Esophagus squamous epithelium (tissue), 5 donors: ENCODE measurements around the gene PI4KA. TPM values are rescaled to one million over a fixed set of nuclear protein-coding genes. Genes with fewer than 3 reads are reported as not detected.

ENCODE experiments used
- DNase-seq: peaks from one replicate; lab custom pipeline; 2025; lab: John Stamatoyannopoulos, UW
- H3K27ac ChIP-seq, 4 donors: fragments of 200-600 bp; sonication (generic); one replicate each; pipeline ENCODE4 v1.5.1; 2016 to 2019; ENCODE audit warnings: mild to moderate bottlenecking in 1 of 4
- H3K27me3 ChIP-seq, 4 donors: fragments of 200-600 bp; sonication (generic); 1 replicate in 3 of 4; 2 replicates in 1 of 4; pipeline versions ENCODE4 v1.5.1 to v1.6.0; 2017 to 2021; ENCODE audit warnings: antibody characterized with exemption in 1 of 4
- H3K36me3 ChIP-seq, 3 donors: fragments of 200-600 bp; sonication (generic); one replicate each; pipeline ENCODE4 v1.5.1; 2016 to 2019
- H3K4me1 ChIP-seq, 3 donors: fragments of 200-600 bp; sonication (generic); one replicate each; pipeline ENCODE4 v1.5.1; 2017 to 2019
- H3K4me3 ChIP-seq, 4 donors: fragments of 200-600 bp; sonication (generic); 1 replicate in 3 of 4; 2 replicates in 1 of 4; pipeline ENCODE4 v1.5.1; 2016 to 2019; ENCODE audit warnings: mild to moderate bottlenecking in 2 of 4, moderate library complexity in 1 of 4
- H3K9me3 ChIP-seq, 3 donors: fragments of 200-600 bp; sonication (generic); one replicate each; pipeline ENCODE4 v1.5.1; 2016 to 2019
- CTCF ChIP-seq, 6 experiments: fragments of 450-650 bp in 4 of 6; fragments of 200-600 bp in 2 of 6; sonication (generic) in 2 of 6; IDR thresholded peaks; one replicate each; pipeline ENCODE4 v1.5.1; 2016 to 2019; ENCODE audit warnings: antibody characterized with exemption in 6 of 6, mild to moderate bottlenecking in 4 of 6, moderate library complexity in 4 of 6
- POLR2A ChIP-seq, 4 donors: fragments of 450-650 bp; IDR thresholded peaks; one replicate each; pipeline ENCODE4 v1.6.1; 2017; ENCODE audit warnings: antibody characterized with exemption in 4 of 4, mild to moderate bottlenecking in 4 of 4, moderate library complexity in 3 of 4
- WGBS, 2 donors: methylation state at CpG; one replicate each; pipeline ENCODE4 v1.1.5; 2018; 5-methylcytosine and 5-hydroxymethylcytosine counted together
- intact Hi-C: fragments of 100-400 bp; cut with DNase I; formaldehyde crosslinking; loops from one replicate; pipeline ENCODE4 v1.15.0; 2022
- total RNA-seq, 4 donors: library from RNA; depleted of rRNA; stranded (reverse); fragments of >200 nt; gene quantifications; one replicate each; pipeline ENCODE4 v1.1.0, GENCODE V29; 2016
- donor health status: DM: yes; HTN: yes; CAD: no.

Gene PI4KA
- total RNA-seq, 4 donors from 2014 or later: 25.4 to 48.6 (median 33.8) TPM

- DNase-seq: no peak
- H3K27ac ChIP-seq: no peak overlapping the region
- H3K27me3 ChIP-seq: no peaks in the 10 kb centered on the region
- intact Hi-C loops: no loop called here
- WGBS, 2 donors: 90 to 98% methylated on average over 9 of the region's 9 CpGs
- no peaks in the 10 kb centered on the region for H3K9me3 ChIP-seq
- peaks cover 0 to 99% (median 27%) of the 10 kb centered on the region in 3 donors for H3K36me3 ChIP-seq
- H3K4me3 ChIP-seq: no peak overlapping the region
- TF ChIP-seq CTCF (IDR thresholded peaks at IDR 0.05) (no peak), POLR2A (IDR thresholded peaks at IDR 0.05) (no peak)
- H3K4me1 ChIP-seq: no peaks in the 10 kb centered on the region
These were observed 43.0 kb downstream of the PI4KA start for GRCh38 chr22:20815477-20816050.

- intact Hi-C loops: no loop called here
- H3K9me3 ChIP-seq: no peaks in the 10 kb centered on the region
- H3K27me3 ChIP-seq: no peaks in the 10 kb centered on the region
- WGBS, 2 donors: 89 to 94% methylated on average over 5 of the region's 5 CpGs
- DNase-seq: no peak
- TF ChIP-seq POLR2A (IDR thresholded peaks at IDR 0.05) (no peak), CTCF (IDR thresholded peaks at IDR 0.05) (no peak)
- no peak overlapping the region for H3K4me3 ChIP-seq
- H3K36me3 ChIP-seq: peaks cover 0 to 99% (median 28%) of the 10 kb centered on the region in 3 donors
- no peak overlapping the region for H3K27ac ChIP-seq
- H3K4me1 ChIP-seq: no peaks in the 10 kb centered on the region
These were observed 44.3 kb downstream of the PI4KA start for GRCh38 chr22:20814221-20814808.

- peaks cover 0 to 99% (median 17%) of the 10 kb centered on the region in 3 donors for H3K36me3 ChIP-seq
- intact Hi-C loops: no loop called here
- DNase-seq: no peak
These were observed 45.6 kb downstream of the PI4KA start for GRCh38 chr22:20813056-20813455.

GRCh38 chr22:20811971-20812660 lies 46.5 kb downstream of the PI4KA start:
- TF ChIP-seq POLR2A (IDR thresholded peaks at IDR 0.05) (no peak), CTCF (IDR thresholded peaks at IDR 0.05) (no peak)
- H3K4me1 ChIP-seq: no peaks in the 10 kb centered on the region
- 93% methylated on average over 5 of the region's 5 CpGs for WGBS, 2 donors
- no peak overlapping the region for H3K4me3 ChIP-seq
- H3K36me3 ChIP-seq: peaks cover 0 to 99% (median 14%) of the 10 kb centered on the region in 3 donors
- H3K27ac ChIP-seq: no peak overlapping the region
- no peak for DNase-seq
- no peaks in the 10 kb centered on the region for H3K27me3 ChIP-seq
- intact Hi-C loops: no loop called here
- H3K9me3 ChIP-seq: no peaks in the 10 kb centered on the region

More at GRCh38 chr22:20813056-20813455, 45.6 kb downstream of the PI4KA start:
- Histone ChIP-seq H3K27ac (no peak overlapping the region), H3K27me3 (no peaks in the 10 kb centered on the region), H3K9me3 (no peaks in the 10 kb centered on the region), H3K4me3 (no peak overlapping the region), H3K4me1 (no peaks in the 10 kb centered on the region)
- TF ChIP-seq CTCF (IDR thresholded peaks at IDR 0.05) (no peak), POLR2A (IDR thresholded peaks at IDR 0.05) (no peak)
- 94 to 97% methylated on average over 4 of the region's 4 CpGs for WGBS, 2 donors

- no peaks in the 10 kb centered on the region for H3K9me3 ChIP-seq
- 100% methylated on average over 1 of the region's 1 CpG; no CpG with 5 or more reads in 1 of the 2 donors for WGBS, 2 donors
- no peak for DNase-seq
- no peak overlapping the region for H3K27ac ChIP-seq
- peaks cover 0 to 99% (median 19%) of the 10 kb centered on the region in 3 donors for H3K36me3 ChIP-seq
- no peak overlapping the region for H3K4me3 ChIP-seq
- no peaks in the 10 kb centered on the region for H3K27me3 ChIP-seq
- intact Hi-C loops: no loop called here
- no peaks in the 10 kb centered on the region for H3K4me1 ChIP-seq
- TF ChIP-seq POLR2A (IDR thresholded peaks at IDR 0.05): no peak
- TF ChIP-seq CTCF (IDR thresholded peaks at IDR 0.05): no peak
These were observed 47.4 kb downstream of the PI4KA start for GRCh38 chr22:20811171-20811570.
